Cardiac muscle cell (in vitro differentiated cells and primary cell): ENCODE measurements around the gene SPOCK2. TPM values are rescaled to one million over a fixed set of nuclear protein-coding genes. Genes with fewer than 3 reads are reported as not detected.

Source experiments
- DNase-seq, 2 donors: peaks; one replicate each; pipeline versions ENCODE4 v3.0.0 to v3.0.0-alpha.2; 2010 to 2017; ENCODE audit warnings: low read depth in 1 of 2, low spot score in 1 of 2
- H3K27ac ChIP-seq: fragments of 200-600 bp; sonication (generic); 2 replicates; pipeline ENCODE4 v1.5.1; 2016
- H3K27me3 ChIP-seq: fragments of 200-600 bp; sonication (generic); 2 replicates; pipeline ENCODE4 v1.6.0; 2016; ENCODE audit warnings: control low read depth
- H3K36me3 ChIP-seq: fragments of 200-600 bp; sonication (generic); 2 replicates; pipeline ENCODE4 v1.5.1; 2016; ENCODE audit warnings: control low read depth
- H3K4me1 ChIP-seq: fragments of 200-600 bp; sonication (generic); 2 replicates; pipeline ENCODE4 v1.8.1; 2017; ENCODE audit warnings: low read depth, mild to moderate bottlenecking, mixed run types
- H3K4me3 ChIP-seq: fragments of 200-600 bp; sonication (generic); 2 replicates; pipeline ENCODE4 v1.5.1; 2016; ENCODE audit warnings: mild to moderate bottlenecking
- H3K9me3 ChIP-seq: fragments of 200-600 bp; sonication (generic); 2 replicates; pipeline ENCODE4 v1.5.1; 2017; ENCODE audit warnings: low read depth, mild to moderate bottlenecking, control low read depth
- polyA plus RNA-seq: library from polyadenylated mRNA; unstranded; fragments of >200 nt; fragmentation: Nextera tagmentation; extraction: Ambion mirVana; gene quantifications from 2 replicates; pipeline ENCODE4 v1.2.1, GENCODE V29; 2016
- total RNA-seq: library from RNA; depleted of rRNA; stranded (reverse); fragments of >200 nt; gene quantifications from 2 replicates; pipeline ENCODE4 v1.2.3, GENCODE V29; 2016
- TF ChIP-seq, protein P1 (sequence below): IDR thresholded peaks from 2 replicates; pipeline ENCODE4 v1.5.1; 2012; ENCODE audit warnings: low read depth, mild to moderate bottlenecking, low read length

Gene SPOCK2
- total and polyA plus RNA-seq, 2 experiments from 2014 or later, result 3.9 to 5.0 TPM

DNA sequence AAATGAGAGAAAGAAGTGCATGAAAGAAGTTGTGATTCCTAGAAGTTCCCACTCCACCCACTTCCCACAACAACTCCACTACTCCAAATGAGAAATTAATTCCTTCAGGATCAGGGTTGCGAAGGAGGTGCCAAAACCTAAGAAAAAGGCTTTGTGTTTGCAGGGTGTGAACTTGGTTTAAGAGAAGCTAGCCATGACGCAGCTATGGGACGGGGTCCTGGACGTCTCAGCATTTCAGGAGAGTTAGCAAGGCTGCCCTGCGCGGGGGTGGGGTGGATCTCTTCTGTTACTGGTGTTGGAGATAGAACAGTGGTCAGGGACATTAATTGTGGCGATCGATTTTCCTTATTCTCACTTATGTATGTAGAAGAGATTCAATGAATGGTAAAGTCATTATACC is 63.0 kb downstream of the SPOCK2 start:
- TF ChIP-seq, protein P1, sequence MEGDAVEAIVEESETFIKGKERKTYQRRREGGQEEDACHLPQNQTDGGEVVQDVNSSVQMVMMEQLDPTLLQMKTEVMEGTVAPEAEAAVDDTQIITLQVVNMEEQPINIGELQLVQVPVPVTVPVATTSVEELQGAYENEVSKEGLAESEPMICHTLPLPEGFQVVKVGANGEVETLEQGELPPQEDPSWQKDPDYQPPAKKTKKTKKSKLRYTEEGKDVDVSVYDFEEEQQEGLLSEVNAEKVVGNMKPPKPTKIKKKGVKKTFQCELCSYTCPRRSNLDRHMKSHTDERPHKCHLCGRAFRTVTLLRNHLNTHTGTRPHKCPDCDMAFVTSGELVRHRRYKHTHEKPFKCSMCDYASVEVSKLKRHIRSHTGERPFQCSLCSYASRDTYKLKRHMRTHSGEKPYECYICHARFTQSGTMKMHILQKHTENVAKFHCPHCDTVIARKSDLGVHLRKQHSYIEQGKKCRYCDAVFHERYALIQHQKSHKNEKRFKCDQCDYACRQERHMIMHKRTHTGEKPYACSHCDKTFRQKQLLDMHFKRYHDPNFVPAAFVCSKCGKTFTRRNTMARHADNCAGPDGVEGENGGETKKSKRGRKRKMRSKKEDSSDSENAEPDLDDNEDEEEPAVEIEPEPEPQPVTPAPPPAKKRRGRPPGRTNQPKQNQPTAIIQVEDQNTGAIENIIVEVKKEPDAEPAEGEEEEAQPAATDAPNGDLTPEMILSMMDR, result no peak
- H3K27me3 ChIP-seq, result no peaks in the 10 kb centered on the region
- H3K4me1 ChIP-seq, result no peaks in the 10 kb centered on the region
- H3K27ac ChIP-seq, result no peak overlapping the region
- no peaks in the 10 kb centered on the region for H3K36me3 ChIP-seq
- H3K4me3 ChIP-seq, result no peak overlapping the region
- H3K9me3 ChIP-seq, result no peaks in the 10 kb centered on the region
- no peak for DNase-seq

DNA sequence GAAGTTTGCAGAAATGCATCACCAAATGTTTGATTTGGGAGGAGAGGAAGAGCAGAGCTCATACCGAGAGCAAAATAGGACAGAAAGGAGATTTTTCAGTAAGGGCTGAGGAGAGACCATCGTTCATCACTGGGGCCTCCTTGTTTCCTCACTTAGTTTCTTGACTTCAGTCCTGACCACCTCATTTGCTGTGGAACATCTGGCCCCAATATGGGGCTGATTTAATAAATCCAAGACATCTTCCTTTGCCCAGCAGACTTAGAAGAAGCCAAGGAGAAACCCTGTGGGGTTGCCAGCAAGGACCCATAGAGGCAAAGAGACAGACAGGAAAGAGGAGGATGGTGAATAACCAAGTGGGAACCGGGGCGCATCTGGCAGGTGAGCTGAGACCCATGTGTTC is 63.8 kb downstream of the SPOCK2 start:
- no peaks in the 10 kb centered on the region for H3K27me3 ChIP-seq
- DNase-seq, result no peak
- TF ChIP-seq, protein P1, result no peak
- no peaks in the 10 kb centered on the region for H3K36me3 ChIP-seq
- H3K4me1 ChIP-seq, result no peaks in the 10 kb centered on the region
- H3K9me3 ChIP-seq, result no peaks in the 10 kb centered on the region
- no peak overlapping the region for H3K27ac ChIP-seq
- H3K4me3 ChIP-seq, result no peak overlapping the region

DNA sequence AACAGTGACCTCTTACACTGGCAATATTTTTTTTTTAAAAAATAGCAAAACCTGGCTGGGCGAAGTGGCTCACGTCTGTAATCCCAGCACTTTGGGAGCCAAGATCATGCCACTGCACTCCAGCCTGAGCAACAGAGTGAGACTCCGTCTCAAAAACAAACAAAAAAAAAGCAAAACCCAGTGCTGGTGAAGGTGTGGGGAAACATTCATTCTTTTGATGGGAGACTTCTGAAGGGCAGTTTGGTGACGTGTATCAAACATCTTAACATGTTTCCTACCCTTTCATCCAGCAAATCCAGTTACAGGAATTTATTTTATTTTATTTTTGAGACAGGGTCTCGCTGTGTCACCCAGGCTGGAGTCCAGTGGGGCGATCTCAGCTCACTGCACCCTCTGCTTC is 66.1 kb downstream of the SPOCK2 start:
- Histone ChIP-seq H3K9me3 (no peaks in the 10 kb centered on the region), H3K4me1 (peaks cover 4% of the 10 kb centered on the region), H3K36me3 (no peaks in the 10 kb centered on the region), H3K27ac (no peak overlapping the region), H3K27me3 (no peaks in the 10 kb centered on the region), H3K4me3 (no peak overlapping the region)
- no peak for DNase-seq
- TF ChIP-seq, protein P1, result no peak

DNA sequence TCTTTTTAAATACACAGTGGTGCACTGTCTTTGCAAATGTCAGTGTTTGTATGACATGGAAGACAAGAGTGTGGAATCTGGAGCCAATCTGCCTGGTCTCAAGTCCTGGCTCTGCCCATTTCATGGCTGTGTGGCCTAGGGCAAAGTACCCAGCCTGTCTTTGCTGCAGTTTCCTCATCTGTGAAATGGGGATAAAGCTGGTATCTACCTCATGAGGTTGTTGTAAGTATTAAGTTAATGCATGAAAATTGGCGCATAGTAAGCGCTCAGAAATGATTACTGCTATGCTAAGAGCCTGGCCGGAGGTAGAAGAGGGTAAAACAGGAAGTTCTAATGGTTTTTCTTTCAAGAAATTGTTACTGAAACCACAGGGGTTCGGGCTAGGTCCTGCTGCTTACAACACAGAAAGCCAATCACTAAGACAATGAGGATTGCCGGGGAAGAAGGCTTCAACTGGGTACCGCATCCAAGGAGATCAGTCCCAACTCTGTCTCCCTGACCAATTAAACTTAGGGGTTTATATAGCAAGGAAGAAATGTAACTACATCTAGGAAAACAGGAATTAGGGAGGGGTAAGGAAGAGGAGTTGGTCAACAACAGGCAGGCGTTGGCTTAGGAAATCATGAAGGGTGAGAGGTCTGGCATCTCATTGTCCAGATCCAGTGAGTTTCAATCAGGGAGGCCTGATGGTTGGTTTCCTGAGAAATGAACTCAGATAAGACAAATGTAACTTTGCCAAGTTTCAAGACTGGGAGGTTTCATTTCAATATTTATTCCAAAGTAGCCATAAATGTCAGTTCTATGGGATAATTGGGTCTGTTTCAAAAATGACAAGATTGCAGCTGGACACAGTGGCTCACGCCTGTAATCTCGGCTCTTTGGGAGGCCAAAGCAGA is 67.2 kb downstream of the SPOCK2 start:
- peak in 1 of 2 donors; percentile 74 for DNase-seq
- Histone ChIP-seq H3K4me3 (no peak overlapping the region), H3K36me3 (no peaks in the 10 kb centered on the region), H3K27ac (no peak overlapping the region), H3K9me3 (no peaks in the 10 kb centered on the region), H3K27me3 (no peaks in the 10 kb centered on the region), H3K4me1 (peaks cover 7% of the 10 kb centered on the region)
- TF ChIP-seq, protein P1, result no peak

DNA sequence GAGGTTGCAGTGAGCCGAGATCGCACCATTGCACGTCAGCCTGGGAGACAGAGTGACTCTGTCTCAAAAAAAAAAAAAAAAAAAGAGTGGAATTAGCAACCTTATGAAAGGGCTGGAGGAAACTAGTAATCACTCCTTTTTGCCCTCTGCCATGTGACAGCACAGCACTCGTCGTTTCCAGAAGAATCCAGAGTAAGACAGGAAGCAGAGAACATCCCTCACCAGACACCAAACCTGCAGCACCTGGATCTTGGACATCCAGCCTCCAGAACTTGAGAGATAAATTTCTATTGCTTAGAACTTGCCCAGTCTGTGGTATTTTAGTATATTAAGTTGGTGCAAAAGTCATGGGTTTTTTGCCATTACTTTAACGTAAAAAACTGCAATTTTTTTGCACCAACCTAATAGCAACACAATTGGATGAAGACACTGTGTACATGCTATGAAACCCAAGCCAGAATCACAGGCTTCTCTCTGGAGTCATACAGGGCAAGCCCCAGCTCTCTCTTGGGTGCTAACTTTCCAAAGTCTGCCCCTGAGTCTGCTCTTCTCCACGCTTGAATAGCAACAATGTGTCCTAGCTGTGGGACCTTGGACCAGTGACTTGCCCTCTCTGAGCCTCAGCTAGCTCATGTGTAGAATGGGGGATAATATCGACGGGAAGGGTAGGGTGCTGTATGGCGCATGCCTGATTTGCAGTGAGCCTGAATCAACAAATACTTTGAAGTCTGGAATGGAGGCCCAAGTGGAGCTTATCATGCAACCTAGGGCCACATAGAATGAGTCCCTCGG is 69.1 kb downstream of the SPOCK2 start:
- peaks cover 7% of the 10 kb centered on the region for H3K4me1 ChIP-seq
- no peaks in the 10 kb centered on the region for H3K27me3 ChIP-seq
- H3K9me3 ChIP-seq, result no peaks in the 10 kb centered on the region
- TF ChIP-seq, protein P1, result no peak
- no peak for DNase-seq
- H3K27ac ChIP-seq, result no peak overlapping the region
- H3K36me3 ChIP-seq, result no peaks in the 10 kb centered on the region
- H3K4me3 ChIP-seq, result no peak overlapping the region
